OCI-LY3 (cell line): ENCODE measurements around the gene NRGN.

ENCODE experiments used
- CTCF ChIP-seq: fragments of 200-600, 300-600 bp; sonication (generic); IDR thresholded peaks from 2 replicates; pipeline ENCODE4 v1.5.1; 2014; ENCODE audit warnings: antibody characterized with exemption, low read length, low read depth
- EZH2phosphoT487 ChIP-seq: fragments of 200-600 bp; shearing (Covaris generic); IDR thresholded peaks from 2 replicates; pipeline ENCODE4 v1.6.1; 2018; ENCODE audit warnings: antibody characterized with exemption, mixed run types, low read depth

- 0 out of 2 replicates have a peak, but pooled peaks have one; percentile 16 for TF ChIP-seq CTCF
- no peak for TF ChIP-seq EZH2phosphoT487
These were observed 38.5 kb downstream of the NRGN start for GRCh38 chr11:124778281-124778680.
